ENCODE results near the gene CHM. TPM values are rescaled to one million over a fixed set of nuclear protein-coding genes. Genes with fewer than 3 reads are reported as not detected.

CHM gene
- total RNA-seq, 1 donor from 2014 or later, result 13.7 TPM

DNA sequence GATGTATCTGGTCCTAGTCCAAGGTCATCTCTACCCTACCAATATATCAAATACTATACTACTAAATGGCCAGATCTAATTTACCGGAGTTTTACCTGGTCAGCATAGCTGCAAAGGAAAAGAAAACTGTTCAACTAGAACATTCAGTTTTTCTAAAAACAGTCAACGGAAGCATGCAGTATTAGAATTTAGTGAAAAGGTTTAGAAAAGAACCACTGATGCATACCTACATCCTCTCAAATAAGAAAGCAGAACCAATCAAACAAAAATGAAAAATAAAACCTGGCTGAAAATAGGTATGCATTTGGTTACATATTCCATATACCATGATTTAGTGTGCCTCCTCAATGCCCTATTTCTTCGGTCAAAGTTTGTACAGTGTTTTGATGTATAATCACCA lies 140.0 kb downstream of the CHM start:
- Histone ChIP-seq H3K4me3 (ENCODE audit: low read depth, low read length) (no peak overlapping the region), H3K27me3 (ENCODE audit: control insufficient read depth, insufficient read depth, low read length) (no peaks in the 10 kb centered on the region), H3K36me3 (ENCODE audit: control insufficient read depth, insufficient read depth, low read length) (no peaks in the 10 kb centered on the region)
- DNase-seq (ENCODE audit: low read depth), result no peak
- FAIRE-seq, result no peak
- TF ChIP-seq, protein P1, sequence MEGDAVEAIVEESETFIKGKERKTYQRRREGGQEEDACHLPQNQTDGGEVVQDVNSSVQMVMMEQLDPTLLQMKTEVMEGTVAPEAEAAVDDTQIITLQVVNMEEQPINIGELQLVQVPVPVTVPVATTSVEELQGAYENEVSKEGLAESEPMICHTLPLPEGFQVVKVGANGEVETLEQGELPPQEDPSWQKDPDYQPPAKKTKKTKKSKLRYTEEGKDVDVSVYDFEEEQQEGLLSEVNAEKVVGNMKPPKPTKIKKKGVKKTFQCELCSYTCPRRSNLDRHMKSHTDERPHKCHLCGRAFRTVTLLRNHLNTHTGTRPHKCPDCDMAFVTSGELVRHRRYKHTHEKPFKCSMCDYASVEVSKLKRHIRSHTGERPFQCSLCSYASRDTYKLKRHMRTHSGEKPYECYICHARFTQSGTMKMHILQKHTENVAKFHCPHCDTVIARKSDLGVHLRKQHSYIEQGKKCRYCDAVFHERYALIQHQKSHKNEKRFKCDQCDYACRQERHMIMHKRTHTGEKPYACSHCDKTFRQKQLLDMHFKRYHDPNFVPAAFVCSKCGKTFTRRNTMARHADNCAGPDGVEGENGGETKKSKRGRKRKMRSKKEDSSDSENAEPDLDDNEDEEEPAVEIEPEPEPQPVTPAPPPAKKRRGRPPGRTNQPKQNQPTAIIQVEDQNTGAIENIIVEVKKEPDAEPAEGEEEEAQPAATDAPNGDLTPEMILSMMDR (IDR thresholded peaks at IDR 0.05; ENCODE audit: insufficient read depth, low read length, severe bottlenecking), result no peak

DNA sequence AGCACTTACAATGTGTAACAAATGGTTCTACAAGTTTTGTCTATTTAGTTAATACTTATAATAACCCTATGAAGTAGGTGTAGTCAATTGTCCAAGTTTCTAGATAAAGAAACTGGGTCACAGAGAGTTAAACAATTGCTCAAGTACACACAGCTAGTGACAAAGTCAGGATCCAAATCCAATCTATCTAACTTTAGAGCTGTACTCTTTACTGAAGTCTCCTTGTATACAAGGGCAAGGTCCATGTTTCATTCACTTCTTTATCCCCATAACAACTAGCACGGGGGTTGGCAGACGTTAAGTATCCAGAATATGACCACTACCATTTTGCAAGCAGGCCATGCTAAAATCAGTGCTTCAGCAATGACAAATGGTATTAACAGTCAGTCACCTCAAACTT lies 141.0 kb downstream of the CHM start:
- FAIRE-seq, result no peak
- no peak for DNase-seq (ENCODE audit: low read depth)
- H3K36me3 ChIP-seq (ENCODE audit: control insufficient read depth, insufficient read depth, low read length), result no peaks in the 10 kb centered on the region
- TF ChIP-seq, protein P1 (IDR thresholded peaks at IDR 0.05; ENCODE audit: insufficient read depth, low read length, severe bottlenecking), result no peak
- H3K4me3 ChIP-seq (ENCODE audit: low read depth, low read length), result no peak overlapping the region
- H3K27me3 ChIP-seq (ENCODE audit: control insufficient read depth, insufficient read depth, low read length), result no peaks in the 10 kb centered on the region

DNA sequence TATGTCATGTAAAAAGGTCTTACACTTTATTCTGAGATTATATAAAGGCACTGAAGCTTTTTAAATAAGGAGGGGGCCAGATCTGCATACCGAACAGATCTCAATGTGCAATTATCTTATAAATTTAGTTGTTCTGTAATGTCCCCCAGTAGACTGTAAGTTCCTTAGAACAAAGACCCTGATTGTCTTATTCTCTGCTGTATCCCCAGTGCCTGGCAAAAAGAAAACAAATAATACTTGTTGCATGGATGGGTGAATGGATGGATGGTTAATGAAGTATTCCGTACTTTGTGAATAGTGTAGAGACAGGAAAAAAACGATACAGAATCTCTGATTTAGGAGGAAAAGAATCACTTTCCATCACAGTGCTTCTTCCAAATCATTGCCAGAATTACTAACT lies 141.5 kb downstream of the CHM start:
- H3K36me3 ChIP-seq (ENCODE audit: control insufficient read depth, insufficient read depth, low read length), result no peaks in the 10 kb centered on the region
- H3K4me3 ChIP-seq (ENCODE audit: low read depth, low read length), result no peak overlapping the region
- FAIRE-seq, result no peak
- DNase-seq (ENCODE audit: low read depth), result no peak
- TF ChIP-seq, protein P1 (IDR thresholded peaks at IDR 0.05; ENCODE audit: insufficient read depth, low read length, severe bottlenecking), result no peak
- H3K27me3 ChIP-seq (ENCODE audit: control insufficient read depth, insufficient read depth, low read length), result no peaks in the 10 kb centered on the region

DNA sequence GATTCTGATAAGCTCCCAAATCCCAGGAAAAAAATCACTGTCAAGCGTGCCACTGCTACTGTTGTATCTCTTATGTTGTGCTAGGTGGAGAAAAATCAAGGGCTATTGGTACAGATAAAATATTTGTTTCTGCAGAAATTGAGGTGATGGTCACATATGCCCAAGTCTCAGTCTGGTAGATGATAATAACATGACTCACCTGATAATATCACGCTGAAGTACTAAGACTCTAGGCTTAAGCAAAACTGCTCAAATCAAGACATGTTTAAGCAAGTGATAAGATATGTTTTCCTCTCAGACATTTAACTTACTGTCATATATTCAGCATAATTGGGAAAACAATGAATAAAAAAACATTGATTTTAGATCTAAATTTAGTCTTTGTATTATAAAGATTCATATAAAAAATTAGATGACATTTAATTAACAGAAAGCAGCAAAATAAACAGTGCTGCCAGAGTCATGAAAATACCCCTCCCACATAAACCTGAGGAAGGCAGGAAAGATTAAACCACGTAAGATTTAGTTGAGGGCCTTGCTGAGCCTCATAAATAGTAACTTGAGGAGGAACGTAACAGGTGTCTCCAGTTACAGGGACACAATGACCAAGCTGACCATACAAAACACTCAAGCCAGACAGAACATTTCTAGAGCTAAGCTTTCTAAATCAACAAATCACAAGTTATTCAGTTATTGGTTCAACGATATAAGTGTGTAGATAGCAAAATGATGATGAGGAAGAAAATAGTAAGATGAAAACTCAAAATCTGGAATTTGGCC lies 143.5 kb downstream of the CHM start:
- TF ChIP-seq, protein P1 (IDR thresholded peaks at IDR 0.05; ENCODE audit: insufficient read depth, low read length, severe bottlenecking), result no peak
- Histone ChIP-seq H3K27me3 (ENCODE audit: control insufficient read depth, insufficient read depth, low read length) (no peaks in the 10 kb centered on the region), H3K36me3 (ENCODE audit: control insufficient read depth, insufficient read depth, low read length) (no peaks in the 10 kb centered on the region), H3K4me3 (ENCODE audit: low read depth, low read length) (no peak overlapping the region)
- no peak for FAIRE-seq
- peak; percentile 45 for DNase-seq (ENCODE audit: low read depth)

DNA sequence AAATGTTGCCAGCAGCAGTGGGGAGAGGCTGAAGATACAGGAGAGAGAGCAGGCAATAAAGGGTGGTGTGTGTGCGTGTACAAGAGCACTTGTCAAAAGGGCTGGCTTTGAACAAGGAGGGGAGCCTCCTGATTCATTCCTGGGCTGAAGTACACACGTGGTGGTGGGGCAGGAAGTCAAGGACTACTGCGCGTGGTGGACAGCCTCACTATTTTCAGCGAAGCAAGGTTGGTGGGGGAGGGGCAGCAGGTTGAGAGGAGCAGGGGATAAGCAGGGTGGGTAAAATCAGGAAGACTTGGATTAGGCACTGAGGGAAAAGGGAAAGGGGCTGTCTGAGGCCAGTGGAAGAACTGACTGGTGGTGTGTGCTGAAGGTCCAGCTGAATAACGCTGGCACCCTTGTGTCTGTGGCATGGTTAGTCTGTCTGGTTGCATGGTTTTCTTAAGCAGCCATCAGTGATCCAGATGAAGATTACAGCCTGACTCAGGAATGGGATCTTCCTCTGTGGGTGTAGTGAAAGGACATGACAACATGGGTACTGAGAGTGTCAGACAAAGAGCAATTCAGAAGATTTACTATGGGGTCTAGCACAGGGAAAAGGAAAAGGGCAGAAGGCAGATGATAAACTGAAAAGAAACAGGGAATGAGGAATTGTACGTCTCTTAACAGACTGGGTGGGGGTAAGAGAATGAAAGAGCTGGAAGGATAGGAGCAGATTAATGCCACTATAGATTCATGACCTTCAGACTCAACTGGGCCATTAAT lies 149.8 kb downstream of the CHM start:
- Histone ChIP-seq H3K27me3 (ENCODE audit: control insufficient read depth, insufficient read depth, low read length) (no peaks in the 10 kb centered on the region), H3K4me3 (ENCODE audit: low read depth, low read length) (no peak overlapping the region), H3K36me3 (ENCODE audit: control insufficient read depth, insufficient read depth, low read length) (no peaks in the 10 kb centered on the region)
- FAIRE-seq (no peak), DNase-seq (ENCODE audit: low read depth) (no peak)
- TF ChIP-seq, protein P1 (IDR thresholded peaks at IDR 0.05; ENCODE audit: insufficient read depth, low read length, severe bottlenecking), result no peak
